GM18526 (cell line): ENCODE results near the gene CTNS.
A peak's percentile ranks its signal among the peaks of the same experiment; 100 is the strongest.

Experiments
- POLR2A ChIP-seq: IDR thresholded peaks from 3 replicates; pipeline ENCODE4 v1.6.1; 2011; ENCODE audit not compliant: insufficient read length; ENCODE audit errors: extremely low read depth

The CTNS gene

DNA sequence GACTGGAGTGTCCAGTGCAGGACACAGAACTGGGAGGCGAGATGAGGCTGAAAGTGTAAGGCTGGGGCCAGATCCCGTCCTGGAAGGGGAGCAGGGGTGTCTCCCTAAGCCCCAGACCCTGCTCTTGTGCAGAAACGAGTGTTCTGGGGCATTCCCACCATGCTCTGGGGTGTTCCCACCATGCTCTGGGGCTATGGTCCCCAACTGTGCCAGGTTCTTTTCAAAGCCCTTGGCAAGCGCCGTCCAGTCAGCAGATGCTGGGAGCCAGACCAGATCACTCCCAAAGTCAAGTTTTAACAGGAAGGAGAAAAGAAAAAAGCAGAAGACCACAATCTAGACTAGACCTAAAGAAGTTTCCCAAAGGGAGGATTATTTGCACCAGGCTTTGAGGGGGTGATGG is 29.3 kb downstream of the CTNS start:
- no peak for TF ChIP-seq POLR2A

DNA sequence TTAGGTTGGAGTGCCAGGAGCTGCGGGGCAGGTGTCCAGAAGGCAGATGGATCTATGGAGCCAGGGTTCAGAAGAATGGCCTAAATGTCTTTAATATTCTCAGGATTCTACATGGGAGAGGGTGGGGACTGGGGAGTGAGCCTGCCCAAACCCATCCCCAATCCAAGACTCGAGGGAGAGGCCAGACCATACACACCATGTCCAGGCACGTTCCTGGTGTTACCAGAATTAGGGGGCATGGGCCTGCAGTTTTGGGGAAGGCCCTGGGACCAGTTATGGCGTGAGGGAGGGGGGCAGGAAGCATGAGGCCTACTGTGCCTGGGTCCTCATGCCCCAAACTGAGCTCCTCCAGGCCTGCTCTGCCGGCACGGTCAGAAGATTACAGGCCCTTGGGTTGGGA is 30.0 kb downstream of the CTNS start:
- no peak for TF ChIP-seq POLR2A

DNA sequence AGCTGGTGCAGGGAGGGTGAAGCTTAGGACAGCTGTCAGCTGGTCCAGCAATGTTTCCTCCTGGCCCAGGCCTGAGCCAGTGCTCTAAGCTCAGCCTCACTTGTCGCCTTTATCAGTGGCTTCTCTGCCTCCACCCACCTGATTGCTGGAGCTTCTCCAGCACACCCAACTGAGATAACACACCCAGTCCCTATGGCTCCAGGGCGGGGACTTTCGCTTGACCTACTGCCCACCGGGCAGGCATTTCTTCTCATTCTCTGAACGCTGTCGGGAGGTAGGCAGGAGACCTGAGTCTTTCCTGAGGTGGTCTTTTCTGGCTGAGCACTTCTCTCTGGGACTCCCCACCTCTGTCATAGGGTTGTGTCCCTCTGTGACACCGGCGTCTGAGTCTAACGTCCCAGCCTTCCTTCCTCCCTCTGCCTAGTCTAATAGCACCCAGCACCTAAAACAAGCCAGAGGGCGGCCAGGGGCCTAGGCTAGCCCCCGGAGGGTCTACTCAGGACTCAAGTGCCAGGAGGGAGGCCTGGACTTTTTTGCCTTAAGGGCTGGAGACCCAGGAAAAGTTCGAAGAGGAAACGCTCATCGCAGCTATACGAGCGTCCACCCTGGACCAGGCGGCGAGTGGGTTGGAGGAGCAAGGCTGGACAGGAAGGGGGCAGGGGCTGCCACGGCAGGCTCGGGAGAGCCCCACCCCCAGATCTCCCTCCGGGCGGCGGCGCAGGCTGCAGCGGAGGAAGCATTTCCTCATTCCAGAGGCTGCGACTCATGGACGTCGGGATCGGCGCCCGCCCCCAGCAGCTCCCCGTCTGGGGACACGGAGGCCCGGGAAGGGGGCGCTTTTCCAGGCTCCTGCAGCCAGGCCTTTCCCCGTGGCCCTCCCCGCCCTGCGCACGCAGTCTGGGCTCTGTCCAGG is 31.1 kb downstream of the CTNS start:
- no peak for TF ChIP-seq POLR2A

DNA sequence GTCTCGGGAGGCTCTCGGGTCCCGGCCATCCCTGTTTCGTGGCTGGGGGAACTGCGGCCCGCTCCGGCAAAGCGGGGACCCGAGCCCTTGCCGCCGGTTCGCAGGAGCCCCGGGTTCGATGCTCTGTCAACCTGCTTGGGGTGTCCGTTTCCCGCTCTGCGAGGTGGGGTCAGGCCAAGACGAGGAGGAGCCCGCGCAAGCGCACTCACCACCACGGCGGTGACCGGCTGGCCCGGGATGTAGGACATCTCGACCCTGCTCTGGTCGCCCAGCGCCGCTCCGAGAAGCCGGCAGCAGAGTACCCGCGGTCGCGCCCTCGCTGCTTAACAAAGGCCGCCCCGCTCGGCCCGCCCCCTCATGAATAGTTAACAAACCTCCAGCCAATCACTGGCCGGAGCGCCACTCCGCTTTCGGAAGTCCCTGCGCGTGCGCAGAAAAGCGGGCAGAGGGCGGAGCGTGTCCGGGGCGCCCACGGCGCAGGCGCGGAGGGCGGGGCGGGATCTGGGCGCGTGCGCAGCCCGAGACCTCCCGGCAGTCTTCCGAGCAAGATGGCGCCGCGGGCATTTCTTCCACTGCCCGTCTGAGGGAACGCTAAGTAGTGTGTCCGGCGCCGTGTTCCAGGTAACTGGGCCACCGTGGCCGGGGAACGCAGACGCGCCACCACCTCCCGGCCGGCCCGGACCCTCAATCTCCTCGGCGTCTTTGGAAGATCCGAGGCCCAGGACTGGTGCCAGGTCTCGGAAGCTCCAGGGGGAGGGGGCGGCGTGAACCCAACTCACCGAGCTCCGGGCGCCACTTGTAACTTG is 31.9 kb downstream of the CTNS start, which contains the start of the genes EMC6 and TAX1BP3:
Gene EMC6, plus strand, starts transcription at position 534 of the 806 bp plus-strand sequence. CDS start 335 bp downstream, outside the sequence.
Gene TAX1BP3, minus strand, starts transcription at position 300 of the 806 bp plus-strand sequence. Its CDS starts 52 bp downstream, at position 248.
- TF ChIP-seq POLR2A, result peak; percentile 90

DNA sequence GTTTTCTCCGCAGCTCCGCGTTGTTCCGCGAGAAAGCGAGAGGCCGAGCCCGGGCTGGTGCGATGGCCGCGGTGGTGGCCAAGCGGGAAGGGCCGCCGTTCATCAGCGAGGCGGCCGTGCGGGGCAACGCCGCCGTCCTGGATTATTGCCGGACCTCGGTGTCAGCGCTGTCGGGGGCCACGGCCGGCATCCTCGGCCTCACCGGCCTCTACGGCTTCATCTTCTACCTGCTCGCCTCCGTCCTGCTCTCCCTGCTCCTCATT is 32.5 kb downstream of the CTNS start:
- no peak for TF ChIP-seq POLR2A

DNA sequence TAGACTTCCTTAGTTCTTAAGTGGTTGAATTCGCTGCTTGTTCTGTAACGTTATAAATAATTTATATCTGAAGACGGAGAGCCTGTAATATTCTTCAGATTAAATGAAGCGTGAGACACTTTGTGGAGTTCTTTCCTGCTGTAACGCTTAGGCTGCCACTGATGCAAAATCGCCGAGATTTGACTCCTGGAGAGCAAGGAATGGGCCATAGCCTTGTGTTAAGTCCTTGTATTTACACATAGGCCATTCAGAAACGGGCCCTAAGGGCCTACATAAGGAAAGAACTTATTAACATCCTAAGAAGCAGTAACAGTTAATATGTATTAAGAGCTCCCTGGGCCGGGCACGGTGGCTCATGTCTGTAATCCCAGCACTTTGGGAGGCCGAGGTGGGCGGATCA is 33.0 kb downstream of the CTNS start:
- TF ChIP-seq POLR2A, result no peak

DNA sequence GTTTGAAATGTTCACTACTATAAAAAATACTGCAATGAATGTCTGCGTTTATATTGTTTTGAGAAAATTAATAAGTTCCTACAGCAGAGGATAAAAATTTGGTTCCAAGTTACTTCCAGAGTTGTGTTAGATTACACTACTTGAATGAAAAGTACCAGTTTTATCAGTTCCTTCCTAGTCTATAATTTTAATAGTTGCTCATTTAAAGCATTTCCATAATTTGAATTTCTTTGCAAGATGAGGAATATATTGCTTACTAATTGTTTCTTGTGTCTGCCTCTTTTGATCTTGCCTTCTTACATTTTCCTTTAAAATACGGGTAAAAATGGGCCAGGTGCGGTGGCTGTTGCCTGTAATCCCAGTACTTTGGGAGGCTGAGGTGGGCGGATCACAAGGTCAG is 36.0 kb downstream of the CTNS start:
- no peak for TF ChIP-seq POLR2A

DNA sequence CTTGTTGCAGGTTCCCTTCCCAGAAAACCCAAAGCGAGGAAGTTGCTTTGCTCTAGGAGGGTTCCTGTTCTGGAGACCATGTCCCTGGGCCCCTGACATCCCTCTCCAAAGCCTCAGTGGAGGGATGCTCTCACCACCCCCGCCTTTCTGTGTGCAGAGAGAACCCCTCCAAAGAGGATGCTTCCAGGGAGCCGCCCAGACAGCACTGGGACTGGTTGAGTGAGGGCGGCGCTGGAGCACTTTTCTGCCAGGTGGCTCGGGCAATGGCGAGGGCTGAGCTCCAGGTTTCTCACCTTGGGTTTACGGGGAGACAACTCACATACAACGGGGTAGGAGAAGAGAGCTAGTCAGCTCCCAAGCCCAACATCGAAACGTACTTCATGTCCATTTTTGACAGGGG is 39.3 kb downstream of the CTNS start:
- TF ChIP-seq POLR2A, result no peak

DNA sequence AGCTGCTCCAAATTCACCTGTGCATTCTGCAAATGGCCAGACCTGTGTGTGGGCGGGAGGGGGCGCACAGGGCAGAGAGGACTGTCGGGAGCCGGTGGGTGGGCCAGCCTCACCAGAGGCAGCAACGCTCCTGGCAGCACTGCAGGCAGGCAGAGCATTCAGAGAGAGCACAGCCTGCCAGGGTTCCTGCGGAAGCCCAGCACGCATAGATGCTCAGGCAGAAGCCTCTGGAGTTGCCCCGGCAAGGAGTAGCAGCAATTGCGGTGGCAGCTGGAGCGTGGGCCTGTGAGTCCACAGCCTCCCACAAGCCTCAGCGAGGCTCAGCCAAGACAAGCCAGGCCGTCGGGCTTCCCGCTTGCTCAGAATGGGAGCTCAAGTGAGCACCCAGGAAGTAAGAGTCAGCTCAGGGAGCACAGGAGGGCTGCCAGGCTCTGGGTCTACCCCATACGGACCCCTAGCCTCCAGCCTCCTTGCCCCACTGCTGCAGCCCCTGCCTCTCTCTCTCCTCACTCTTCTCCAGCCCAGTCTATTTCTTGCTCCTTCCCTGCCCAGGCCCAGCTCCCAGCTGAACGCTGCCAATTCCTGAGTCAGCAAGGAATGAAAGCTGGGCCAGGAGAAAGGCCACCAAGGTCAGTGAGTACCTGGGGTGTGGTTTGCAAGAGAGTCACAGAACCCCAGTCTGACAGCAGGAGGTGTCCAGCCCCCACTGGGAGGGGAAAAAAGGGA is 41.7 kb downstream of the CTNS start:
- TF ChIP-seq POLR2A, result no peak

DNA sequence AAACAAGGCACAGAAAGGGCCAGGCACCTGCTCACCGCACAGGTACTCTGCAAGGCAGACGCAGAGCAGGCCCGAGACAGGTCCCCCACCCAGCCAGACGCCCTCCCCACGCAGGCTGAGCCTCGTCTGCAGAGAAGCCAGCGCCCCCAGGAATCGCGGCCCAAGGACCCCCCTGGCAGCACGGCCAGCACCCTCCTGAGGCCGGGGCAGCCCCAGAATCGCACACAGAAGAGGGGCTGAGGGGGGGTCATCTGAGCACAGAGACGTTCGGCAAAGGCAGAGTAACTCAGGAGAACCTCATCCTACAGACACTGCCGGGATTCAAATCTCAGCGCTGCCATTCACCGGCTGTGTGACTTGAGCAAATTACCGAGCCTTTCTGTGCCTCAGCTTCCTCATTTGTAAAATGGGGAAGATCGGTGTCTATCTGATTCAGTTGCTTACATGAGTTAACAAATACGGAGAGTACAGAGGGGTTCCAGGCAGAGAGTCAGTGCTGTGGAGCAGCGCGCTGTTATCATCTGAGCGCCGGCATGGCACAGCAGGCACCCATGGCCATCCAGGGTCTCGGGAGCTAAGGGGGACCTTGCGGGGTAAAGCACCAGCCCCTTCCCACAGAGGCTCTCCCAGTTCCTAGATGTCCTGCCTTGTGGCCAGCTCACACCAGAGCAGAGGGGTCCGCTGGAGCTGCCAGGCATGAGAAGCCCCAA is 42.4 kb downstream of the CTNS start:
- no peak for TF ChIP-seq POLR2A

DNA sequence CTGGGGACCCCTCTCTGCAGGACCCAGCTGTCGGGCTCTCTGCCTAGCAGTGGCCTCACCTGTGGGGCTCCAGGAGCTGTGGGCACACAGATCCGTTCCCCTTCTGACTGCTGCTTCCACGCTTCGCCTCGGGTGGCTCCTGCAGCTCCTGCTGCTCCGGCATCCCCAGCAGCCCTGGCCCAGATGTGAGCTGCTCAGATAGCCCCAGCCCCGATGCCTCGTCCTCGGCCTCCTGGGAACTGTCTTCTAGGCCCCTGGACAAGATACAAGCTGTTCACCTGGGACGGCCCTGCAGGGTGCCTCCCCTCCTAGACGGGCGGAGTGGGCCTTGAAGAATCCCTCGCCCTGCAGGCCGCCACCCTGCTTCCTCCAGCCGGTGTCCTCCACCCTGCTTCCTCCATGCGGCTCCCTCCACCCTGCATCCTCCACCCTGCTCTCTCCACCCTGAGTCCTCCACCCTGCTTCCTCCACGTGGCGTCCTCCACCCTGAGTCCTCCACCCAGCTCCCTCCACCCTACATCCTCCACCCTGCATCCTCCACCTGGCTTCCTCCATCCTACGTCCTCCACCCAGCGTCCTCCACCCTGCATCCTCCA is 43.1 kb downstream of the CTNS start:
- no peak for TF ChIP-seq POLR2A

DNA sequence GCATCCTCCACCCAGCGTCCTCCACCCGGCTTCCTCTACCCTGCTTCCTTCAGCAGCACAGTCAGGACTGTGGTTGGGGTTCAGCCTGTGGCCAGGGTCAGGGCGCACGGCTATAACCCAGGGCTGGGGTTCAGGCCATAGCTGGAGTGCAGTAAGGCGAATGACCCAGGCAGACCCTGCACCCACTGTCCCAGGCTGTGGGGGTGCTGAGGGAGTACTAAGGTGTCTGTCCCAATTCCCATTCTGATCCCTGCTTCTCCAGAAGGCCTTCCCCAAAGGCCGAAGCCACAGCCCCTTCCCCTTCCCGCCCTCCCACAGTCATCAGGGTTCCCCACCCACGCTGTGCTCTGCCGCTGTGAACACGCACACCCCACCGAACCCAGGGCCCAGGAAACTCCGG is 44.5 kb downstream of the CTNS start:
- no peak for TF ChIP-seq POLR2A

DNA sequence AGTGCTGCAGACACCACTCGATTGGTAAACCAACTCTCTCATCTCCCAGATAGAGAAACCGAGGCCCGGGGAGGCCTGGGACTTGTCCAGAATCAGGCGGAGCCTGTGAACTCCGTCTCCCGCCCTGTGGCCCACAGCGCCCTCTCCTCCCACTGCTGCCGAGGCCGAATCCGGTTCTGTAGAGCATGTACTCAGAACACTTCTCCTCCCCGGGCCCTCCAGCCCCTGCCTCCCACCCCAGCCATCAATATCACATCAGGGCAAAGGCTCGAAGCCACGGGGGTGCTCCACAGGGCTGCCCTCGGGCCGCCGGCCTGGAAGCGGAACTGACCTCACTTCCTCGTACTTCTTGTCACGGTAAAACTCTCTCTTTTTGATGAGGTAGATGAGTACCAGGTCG is 45.0 kb downstream of the CTNS start:
- no peak for TF ChIP-seq POLR2A

DNA sequence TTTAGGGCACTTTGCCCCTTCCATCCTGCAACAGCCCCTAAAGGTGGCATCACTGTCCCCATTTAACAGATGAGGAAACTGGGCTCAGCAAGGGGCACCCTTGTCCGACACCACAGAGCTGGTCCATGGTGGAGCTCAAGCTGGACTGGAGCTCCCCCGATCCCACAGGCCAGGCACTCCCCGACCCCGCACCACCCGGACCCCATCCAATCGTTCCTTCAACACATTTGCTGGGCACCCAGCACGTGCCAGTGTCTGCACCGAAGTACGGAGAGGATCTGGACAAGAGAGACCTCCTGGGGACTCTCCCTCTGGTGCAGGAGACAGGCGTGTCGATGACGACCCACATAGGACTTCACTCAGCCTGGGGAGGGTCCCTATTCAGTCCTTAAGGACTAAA is 45.5 kb downstream of the CTNS start:
- TF ChIP-seq POLR2A, result no peak
